Measurements from ENCODE around the gene ILK. TPM values are rescaled to one million over a fixed set of nuclear protein-coding genes. Genes with fewer than 3 reads are reported as not detected.

Gene ILK
- total RNA-seq, 1 experiment from 2014 or later, result 210 TPM

DNA sequence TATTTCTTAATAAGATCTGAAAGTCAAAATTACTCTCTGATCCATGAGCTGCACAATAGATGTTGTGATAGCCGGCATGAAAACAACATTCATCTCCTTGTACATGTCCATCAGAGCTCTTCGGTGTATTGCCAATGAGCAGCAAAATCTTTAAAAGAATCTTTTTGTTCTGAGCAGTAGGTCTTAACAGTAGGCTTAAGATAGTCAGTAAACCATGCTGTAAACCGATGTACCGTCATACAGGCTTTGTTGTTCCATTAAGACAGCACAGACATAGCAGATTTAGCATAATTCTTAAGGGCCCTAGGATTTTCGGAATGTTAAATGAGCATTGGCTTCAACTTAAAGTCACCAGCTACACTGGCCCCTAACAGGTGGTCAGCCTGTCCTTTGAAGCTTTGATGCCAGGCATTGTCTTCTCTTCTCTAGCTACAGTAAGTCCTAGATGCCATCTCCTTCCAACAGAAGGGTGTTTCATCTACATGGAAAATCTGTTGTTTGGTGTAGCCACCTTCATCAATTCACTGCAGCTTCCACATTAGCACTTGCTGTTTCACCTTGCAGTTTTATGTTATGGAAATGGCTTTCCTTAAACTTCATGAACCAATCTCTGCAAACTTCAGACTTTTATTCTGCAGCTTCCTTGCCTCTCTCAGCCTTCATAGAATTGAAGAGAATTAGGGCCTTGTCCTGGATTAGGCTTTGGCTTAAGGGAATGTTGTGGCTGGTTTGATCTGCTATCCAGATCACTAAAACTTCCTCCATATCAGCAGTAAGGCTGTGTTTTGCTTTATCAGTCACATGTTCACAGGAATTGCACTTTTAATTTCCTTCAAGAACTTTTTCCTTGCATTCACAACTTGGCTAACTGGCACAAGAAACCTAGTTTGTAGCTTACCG is 28.5 kb upstream of the ILK start:
- no peak for DNase-seq (ENCODE audit: low spot score)

- no peak for DNase-seq (ENCODE audit: low spot score)
Observed at GRCh38 chr11:6576471-6577373, 26.9 kb upstream of the ILK start.

- no peak for DNase-seq (ENCODE audit: low spot score)
Observed at GRCh38 chr11:6578134-6578533, 25.4 kb upstream of the ILK start.

DNA sequence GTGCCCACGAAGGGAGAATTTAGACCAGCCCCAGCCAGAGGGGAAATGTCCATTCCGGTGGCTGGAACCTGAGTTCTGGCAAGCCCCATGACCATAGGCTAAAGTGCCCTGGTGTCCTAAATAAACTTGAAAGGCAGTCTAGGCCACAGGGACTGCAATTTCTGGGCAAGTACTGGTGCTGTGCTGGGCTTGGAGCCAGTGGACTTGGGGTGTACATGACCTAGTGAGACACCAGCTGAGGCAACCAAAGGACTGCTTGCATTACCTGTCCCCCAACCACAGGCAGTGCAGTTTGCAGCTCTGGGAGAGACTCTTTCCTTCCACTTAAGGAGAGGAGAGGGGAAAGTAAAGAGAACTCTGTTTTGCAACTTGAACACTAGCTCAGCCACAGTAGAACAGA is 23.9 kb upstream of the ILK start:
- DNase-seq (ENCODE audit: low spot score), result no peak

GRCh38 chr11:6583584-6583983 is 20.0 kb upstream of the ILK start:
- no peak for DNase-seq (ENCODE audit: low spot score)

DNA sequence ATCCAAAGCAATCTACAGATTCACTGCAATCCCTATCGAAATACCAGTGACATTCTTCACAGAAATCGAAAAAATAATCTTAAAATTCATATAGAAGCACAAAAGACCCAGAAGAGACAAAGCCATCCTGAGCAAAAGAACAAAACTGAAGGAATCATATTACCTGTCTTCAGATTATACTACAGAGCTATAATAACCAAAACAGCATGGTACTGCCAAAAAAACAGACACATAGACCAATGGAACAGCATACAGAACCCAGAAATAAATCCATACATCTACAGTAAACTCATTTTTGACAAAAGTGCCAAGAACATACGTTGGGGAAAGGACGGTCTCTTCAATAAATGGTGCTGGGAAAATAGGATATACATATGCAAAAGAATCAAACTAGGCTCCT is 19.0 kb upstream of the ILK start:
- no peak for DNase-seq (ENCODE audit: low spot score)

DNA sequence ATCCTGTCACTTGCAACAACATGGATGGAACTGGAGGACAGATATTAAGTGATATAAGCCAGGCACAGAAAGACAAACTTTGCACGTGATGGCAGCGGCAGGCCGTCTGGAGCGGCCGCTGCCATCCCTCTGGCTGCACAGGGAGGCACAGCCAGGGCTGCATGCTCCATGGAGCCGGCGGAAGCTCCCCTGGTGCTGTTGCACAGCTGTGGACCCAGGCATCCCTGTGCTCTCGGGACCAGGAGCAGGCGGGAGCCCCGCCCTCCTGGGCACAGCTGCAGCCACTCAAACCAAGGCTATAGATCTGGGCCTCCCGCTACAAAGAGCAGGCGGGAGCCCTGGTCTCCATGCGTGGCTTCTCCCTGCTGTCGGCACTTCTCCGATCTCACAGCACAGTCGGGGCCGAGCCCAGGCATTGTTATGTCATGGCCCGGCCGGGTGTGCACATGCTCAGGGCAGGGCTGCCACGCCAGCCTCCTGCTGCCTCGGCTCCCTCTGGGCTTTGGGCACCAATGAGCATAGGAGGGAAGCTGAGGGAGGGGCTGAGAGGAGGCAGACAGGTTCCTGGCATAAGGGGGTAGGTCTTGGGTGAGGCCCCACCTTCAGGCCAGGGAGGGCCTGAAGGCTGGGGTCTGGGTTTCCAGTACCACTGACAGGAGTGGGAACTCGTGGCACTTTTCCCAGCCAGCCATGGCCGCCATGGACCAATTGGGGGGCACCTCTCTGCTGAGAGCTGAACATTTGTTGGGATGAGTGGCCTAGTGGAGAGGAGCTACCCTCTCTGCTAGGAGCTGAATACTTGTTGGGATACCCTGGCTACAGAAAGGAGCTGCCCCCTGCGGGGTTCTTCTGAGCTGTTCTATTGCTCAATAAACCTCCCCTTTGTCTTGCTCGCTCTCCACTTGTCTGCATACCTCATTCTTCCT is 16.9 kb upstream of the ILK start:
- DNase-seq (ENCODE audit: low spot score), result no peak

GRCh38 chr11:6587360-6587953 is 16.1 kb upstream of the ILK start:
- DNase-seq (ENCODE audit: low spot score), result no peak

- no peak for DNase-seq (ENCODE audit: low spot score)
Observed at GRCh38 chr11:6588018-6588417, 15.6 kb upstream of the ILK start.

- no peak for DNase-seq (ENCODE audit: low spot score)
Observed at GRCh38 chr11:6594142-6594768, 9.3 kb upstream of the ILK start.

DNA sequence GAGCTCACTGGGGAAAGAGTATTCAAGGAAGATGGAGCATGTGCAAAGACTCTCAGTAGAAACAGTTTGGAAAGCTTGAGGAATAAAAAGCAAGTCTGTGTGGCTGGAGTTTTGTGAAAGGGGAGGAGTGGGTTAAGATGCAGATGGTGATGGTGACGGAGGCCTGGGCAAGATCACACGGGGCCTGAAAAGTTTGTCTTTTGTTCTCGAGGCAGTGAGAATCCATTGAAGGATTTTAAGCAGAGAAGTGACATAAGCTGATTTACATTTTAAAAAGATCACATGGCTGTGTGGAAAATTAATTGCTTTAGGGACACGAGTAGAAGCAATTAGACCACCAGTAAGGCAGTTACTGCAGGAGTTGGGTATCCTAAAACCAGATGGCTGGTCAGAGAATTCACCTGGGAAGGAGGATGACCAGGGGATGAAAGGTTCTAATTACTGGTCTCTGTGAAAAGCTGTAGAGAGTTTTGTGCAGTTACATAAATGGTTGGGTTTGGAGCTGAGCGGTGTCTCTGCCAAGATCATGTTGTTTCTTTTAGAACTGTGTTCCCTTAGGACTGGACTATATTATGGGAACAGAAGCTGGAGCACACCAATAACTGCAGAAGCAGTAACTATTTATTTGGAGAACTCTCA is 7.2 kb upstream of the ILK start:
- no peak for DNase-seq (ENCODE audit: low spot score)

DNA sequence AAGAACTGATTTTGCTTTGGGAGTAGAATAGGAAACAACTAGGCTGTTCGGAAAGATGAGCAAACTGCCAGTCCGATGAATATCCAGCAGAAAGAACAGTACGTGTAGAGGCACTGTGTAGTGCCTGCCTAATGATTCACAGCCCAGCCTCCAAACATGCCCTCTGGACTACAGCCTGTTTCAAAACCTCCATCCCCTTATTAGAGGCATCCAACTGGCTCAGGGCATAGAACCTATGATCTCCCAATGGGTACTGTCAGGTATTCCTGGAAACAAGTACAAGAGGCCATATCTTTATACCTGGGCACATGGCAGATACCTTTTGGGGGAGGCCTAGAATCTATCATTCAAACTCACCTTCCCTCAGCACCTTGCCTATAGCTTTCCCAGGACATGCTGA is 5.0 kb upstream of the ILK start:
- no peak for DNase-seq (ENCODE audit: low spot score)

GRCh38 chr11:6599449-6599848 is 4.1 kb upstream of the ILK start:
- no peak for DNase-seq (ENCODE audit: low spot score)

DNA sequence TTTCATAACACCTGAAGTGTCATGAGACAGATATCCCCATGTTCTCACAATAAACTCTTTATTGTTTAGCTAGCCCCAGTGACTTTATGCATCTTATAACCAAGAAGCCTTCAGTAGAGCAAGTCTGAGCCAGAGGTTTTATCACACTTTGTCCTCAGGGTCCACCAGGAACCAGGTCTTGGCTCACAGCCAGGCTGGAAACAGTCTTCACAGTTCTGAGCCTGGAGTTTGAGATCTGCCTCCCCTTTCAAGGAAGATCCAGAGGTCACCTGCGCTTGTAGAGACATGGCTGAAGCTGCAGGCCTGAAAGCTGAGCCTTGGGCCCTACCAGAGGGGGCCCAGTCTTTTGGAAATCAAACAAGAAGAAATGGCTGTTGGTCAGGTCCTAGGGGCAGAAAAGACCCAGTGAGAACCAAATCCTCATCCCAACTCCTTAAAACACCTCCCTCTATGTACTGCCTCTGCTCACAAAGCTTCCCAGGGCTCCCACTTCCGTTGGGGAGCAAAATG is 3.6 kb upstream of the ILK start:
- DNase-seq (ENCODE audit: low spot score), result no peak

DNA sequence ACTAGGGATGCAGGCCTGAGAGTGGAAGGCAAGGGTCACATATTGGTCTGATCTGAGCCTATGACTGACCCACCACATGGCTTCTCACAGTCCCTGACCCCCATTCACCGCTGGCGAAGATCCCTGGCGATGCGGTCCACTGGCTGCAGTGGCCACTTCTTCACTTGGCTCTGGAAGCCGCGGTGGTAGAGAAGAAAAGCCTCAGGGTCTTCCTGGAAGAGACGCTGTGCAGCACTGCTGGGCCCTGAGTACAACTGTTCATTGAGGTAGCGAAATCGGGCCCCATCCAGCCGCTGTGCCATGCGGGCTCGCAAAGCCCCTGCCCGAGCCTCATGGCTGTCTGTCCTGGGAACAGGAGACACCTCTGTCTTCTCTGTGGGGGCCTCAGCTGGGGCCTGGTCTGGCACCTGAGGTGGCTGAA is 2.5 kb upstream of the ILK start:
- DNase-seq (ENCODE audit: low spot score), result no peak

- no peak for DNase-seq (ENCODE audit: low spot score)
Observed at GRCh38 chr11:6602096-6602940, 1.3 kb upstream of the ILK start.

GRCh38 chr11:6604081-6604626 is 580 bp downstream of the ILK start:
- peak; percentile 64 for DNase-seq (ENCODE audit: low spot score)

DNA sequence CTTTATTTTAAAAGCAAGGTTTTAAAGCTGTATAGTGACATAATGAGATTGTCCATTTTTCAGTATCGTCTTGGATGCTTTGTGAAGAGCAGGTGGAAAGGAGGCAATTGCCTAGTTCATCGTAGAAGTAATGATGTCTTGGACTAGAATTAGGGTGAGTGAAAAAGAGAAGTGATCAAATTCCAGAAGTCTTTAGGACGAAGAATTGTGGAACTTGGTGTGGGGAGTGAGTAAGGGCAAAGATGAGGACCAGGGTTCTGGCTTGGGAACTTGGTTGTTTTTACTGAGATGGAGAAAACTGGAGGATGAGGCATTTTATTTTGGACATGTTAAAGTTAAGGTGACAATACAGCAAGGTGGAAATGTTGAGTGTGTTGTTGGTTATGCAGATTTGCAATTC is 1.2 kb downstream of the ILK start:
- DNase-seq (ENCODE audit: low spot score), result no peak
